DND-41 (cell line): ENCODE results near the gene CFAP47.
"Not testable (repeated sequence)": the region's sequence is repeated elsewhere in the genome, so short reads cannot be mapped to it uniquely, and the experiment has no call there.

Experiments
- EZH2 ChIP-seq: IDR thresholded peaks from 3 replicates; pipeline ENCODE4 v1.6.1; 2012; ENCODE audit warnings: borderline replicate concordance, low read depth, mild to moderate bottlenecking, moderate library complexity, low read length, inconsistent platforms; ENCODE audit not compliant: severe bottlenecking
- TF ChIP-seq, protein P1 (sequence below): IDR thresholded peaks from 2 replicates; pipeline ENCODE4 v1.5.1; 2012; ENCODE audit warnings: borderline replicate concordance, low read length, moderate library complexity, mild to moderate bottlenecking; ENCODE audit not compliant: poor library complexity, severe bottlenecking; ENCODE audit errors: extremely low read depth

DNA sequence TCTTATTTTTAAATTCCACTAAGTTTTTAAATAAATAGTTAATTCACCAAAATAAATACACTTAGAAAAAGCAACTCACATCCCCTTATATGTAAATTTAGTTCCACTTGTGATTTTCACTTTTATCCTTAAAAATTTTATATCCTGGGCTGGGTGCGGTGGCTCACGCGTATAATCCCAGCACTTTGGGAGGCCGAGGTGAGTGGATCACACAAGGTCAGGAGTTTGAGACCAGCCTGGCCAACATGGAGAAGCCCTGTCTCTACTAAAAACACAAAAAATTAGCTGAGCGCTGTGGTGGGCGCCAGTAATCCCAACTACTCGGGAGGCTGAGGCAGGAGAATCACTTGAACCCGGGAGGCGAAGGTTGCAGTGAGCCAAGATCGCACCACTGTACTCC is 169.4 kb downstream of the CFAP47 start:
- TF ChIP-seq, protein P1, sequence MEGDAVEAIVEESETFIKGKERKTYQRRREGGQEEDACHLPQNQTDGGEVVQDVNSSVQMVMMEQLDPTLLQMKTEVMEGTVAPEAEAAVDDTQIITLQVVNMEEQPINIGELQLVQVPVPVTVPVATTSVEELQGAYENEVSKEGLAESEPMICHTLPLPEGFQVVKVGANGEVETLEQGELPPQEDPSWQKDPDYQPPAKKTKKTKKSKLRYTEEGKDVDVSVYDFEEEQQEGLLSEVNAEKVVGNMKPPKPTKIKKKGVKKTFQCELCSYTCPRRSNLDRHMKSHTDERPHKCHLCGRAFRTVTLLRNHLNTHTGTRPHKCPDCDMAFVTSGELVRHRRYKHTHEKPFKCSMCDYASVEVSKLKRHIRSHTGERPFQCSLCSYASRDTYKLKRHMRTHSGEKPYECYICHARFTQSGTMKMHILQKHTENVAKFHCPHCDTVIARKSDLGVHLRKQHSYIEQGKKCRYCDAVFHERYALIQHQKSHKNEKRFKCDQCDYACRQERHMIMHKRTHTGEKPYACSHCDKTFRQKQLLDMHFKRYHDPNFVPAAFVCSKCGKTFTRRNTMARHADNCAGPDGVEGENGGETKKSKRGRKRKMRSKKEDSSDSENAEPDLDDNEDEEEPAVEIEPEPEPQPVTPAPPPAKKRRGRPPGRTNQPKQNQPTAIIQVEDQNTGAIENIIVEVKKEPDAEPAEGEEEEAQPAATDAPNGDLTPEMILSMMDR, result not testable (repeated sequence)
- not testable (repeated sequence) for TF ChIP-seq EZH2
